Hematopoietic multipotent progenitor cell treated with erythropoietin and hydrocortisone succinate and interleukin-3 and kit ligand, for 8 days (in vitro differentiated cells): Measurements from ENCODE around the gene KLF3.

Source experiments
- DNase-seq: peaks from one replicate; pipeline ENCODE4 v3.0.0-alpha.2; 2015

The KLF3 gene

DNA sequence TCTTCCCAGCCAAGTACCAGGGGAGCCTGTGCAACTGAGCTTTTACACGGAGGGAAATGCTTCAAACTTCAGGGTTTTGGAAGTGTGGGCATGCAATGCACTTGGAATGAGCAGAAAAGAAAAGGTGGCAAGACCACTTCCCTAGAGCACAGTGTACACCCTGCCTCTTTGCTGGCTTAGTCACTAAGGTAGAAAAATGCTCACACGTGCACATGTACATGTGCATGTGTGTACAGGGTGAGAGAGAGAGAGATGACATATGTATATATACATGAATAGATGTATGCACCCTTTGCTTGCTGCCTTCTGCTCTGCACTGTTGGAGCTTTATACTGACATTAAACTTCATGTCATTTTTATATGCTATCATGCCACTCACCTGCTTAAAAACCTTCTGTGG, 7.9 kb upstream of the KLF3 start:
- DNase-seq: no peak

DNA sequence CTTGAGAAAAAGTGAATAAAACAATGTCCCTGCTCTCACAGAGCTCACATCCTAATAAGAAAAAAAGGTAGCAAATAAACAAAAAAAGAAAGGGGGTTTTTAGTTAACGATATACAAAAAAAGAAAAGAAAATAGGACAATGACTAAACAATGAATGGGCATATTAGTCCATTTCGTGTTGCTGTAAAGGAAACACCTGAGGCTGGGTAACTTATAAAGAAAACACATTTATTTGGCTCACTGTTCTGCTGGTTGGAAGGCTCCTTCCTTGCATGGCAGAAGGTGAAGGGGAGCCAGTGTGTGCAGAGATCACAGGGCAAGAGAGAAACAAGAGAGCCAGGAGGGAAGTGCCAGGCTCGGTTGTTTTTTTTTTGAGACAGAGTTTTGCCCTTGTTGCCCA, 4.7 kb upstream of the KLF3 start:
- no peak for DNase-seq

DNA sequence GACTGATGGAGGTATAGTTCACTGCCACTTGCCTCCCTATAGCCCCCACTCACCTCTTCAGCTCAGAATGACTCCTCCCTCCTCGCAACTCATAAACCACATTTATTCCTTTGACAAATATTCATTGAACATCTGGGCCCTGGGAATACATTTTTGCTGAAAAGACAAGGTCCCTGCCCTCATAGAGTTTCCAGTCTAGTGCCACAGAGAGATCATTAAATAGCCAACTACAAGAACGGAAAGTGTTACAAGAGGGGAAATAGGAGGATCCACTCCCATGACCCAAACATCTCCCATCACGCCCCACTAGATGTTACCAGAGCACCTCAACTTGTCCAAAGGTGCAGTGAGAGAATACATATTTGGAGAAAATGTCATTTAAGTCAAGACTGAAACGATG, 3.2 kb upstream of the KLF3 start:
- no peak for DNase-seq

DNA sequence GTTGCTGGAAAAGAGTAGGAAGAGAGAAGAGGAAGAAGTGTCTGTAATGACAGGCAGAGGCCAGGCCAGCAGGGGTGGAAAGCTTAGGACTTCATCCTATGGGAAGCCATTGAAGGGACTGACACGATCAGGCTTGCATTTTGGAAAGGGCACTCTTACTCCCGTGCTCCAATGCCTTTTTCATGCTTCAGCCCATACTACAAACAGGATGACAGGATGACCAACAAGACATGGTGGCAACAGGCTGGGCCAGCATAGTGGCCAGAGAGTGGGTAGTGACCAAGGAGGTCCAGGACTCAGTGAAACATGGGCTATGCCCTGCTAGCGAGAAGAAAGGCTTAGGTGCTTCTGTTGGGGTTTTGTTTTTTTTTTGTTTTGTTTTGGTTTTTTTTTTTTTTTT, 2.6 kb upstream of the KLF3 start:
- DNase-seq: no peak

DNA sequence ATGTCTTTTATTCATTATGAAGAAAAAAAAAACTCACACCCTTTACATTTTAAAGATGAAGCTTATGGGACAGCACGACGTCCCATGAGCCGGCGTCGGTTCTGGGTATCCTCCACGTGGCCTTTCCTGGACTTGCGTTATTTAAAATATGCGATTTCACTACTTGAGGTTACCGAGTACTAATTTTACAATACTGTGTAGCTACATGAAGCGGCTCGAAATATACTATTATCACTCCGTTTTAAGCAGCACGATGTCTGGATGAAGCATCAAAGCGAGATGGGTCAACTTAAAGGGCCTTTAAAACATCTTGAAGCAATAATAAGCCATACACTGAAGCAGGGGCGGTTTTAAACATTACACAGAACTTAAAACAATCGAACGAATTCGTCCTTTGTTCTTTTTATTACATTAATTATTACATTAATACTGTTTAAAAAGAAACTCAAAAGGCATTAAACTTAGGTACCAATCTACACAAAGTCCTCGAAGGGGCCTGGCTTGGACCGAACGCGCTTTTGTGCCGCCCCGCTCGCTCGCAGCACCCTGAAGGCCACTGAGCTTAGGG, 1.4 kb upstream of the KLF3 start:
- no peak for DNase-seq

DNA sequence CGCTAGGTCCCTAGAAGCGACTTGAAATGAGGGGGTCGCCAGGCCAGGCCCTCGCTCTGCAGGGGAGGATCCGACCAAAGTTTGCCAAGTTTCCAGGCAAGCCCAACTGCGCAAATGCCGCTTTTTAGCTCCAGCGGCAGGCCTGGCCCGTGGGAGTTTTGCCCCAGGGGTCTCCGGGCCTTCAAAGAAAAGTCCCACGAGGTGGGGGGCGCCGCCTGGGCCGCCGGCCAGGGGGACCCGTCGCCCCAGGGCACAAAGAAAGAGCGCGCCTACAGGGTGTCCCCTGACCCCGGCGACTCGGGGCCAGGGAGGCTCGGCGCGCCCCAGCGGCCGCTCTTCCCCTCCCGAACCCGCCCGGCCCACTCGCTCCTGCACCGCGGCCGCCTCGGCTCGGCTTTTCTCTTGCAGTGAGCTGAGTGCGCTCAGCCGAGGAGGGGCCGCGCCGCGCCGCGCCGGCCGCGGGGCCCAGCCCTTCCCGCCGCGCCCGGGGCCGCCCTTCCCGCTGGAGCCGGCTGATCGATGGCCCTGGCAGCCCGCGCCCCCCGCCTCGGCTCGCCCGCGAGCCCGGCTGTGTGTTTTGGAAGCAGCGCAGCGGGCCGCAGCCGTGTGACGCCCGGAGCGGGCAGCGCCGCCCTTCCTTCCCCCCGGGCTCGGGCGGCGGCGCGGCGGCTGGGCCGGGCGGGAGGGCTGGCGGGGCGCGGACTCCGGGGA, 754 bp upstream of the KLF3 start:
- peak; percentile 51 for DNase-seq

DNA sequence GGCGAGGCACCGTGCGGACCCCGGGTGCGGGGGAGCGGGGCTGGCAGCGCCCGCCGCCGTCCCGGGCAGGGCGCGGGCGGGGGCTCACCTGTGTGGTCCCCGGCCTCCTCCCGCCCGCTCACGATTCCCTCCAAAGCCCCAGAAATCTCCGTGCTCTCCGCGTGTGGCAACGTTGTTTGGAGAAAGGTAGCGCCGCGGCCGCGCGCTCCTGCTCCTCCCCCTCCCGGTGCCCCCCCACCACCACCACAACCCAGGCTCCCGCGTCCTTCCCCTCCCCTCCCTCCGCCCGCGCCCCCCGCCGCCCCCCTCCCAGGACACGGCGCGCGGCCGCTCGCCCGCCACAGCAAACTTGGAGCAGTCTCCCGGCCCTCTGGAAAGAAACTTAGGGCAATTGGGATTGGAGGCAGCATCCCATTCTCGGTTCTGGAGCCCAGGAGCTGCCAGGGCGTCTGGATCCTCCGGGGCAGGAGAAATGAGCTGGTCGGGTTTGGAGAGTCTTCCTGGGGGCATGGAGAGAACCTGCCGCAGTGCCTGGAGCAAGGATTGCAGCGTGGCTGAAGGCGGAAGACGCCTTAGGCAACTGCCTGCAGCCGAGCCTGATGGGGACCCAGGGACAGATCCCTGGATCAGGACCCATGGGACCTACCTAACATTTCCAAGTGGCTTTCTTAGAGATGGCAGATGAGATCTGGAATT, 855 bp downstream of the KLF3 start:
- DNase-seq: peak; percentile 63

DNA sequence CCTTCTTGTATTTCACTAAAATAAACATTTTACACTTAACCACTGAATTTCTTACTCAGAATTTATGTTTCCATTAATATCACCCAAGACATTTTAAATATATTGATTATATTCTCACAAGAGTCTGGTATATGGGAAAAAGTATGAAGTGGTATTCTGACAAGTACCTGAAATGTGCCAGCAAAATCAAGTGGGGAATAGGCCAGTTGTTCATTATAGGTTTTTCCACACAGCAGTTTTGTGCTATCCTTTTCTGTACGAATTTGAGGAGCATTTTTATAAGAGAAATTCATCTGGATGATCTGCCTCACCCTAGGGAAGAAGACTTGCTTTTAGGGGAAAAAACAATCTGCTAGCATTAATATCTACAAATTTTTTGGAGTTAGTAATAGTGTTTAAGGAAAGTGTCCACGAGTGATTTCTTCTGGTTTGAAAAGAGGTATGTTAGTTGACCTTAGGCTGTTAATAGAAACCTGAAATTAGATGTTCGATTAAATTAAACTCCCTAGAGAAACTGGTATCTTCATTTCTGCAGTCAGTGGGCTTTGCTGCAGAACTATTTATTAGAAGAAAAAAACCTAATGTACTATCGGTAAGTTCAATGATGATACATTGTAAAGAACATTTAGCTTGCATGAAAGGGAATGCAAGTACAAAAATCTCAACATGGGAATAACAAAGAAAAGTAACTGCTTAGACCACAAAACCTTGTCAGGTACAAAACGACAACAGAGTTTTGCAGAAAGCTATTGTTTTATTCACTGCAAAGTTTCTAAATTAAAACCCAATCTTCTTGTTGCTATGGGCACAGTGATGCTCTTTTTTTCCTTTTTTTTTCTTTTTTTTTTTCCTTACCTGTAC, 1.8 kb downstream of the KLF3 start:
- DNase-seq: no peak

DNA sequence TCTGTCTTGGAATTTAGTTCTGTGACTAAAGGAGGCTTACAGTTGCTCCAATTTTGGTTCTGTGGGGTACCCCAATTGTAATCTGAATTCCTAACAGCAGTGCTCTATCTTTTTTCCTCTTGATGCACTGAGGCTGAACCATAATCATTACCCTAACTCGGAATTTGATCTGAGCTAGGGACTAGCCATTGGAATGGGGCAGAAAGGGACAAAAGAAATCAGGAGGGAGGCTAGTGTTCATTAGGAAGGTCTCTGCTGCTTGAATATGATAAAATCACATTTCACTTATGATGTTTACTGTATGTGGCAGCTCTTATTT, 2.7 kb downstream of the KLF3 start:
- DNase-seq: no peak

DNA sequence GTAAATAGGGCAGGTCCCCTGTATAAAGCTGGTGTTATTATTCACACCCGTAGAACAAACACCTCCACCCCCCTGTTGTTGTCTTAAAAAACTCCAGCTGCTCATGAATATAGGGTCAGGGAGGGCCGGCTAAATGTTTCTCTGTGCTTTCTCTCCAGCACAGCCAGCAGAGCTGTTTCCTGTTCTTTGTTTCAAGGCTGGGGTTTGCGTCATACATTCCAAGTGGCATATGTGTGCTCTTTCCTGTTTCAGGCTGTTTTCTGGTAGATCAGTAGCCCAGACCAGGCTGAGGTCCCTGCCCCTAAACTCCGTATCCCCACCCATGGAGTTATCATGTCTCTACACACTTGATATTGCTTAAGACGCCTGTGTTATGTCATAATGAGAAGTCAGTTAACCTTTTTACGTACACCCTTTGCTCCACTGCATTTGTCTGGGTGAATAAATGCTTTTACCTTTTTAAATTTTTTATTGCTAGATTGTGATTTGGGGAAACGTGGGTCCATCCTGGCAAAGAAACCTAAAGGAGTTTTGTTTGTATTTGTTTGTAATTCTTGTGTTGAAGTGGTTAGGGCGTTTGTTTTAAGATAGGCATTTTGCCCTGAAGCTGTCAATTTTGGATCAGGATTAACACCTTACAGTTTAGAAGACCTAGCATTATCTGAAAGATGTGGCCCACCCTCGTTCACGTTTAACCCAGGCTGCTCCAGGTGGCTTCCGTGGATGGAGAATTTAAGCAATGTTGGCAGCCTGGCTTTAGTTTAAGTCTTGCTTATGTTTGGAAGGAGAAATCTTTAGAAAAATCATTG, 3.3 kb downstream of the KLF3 start:
- DNase-seq: peak; percentile 98

DNA sequence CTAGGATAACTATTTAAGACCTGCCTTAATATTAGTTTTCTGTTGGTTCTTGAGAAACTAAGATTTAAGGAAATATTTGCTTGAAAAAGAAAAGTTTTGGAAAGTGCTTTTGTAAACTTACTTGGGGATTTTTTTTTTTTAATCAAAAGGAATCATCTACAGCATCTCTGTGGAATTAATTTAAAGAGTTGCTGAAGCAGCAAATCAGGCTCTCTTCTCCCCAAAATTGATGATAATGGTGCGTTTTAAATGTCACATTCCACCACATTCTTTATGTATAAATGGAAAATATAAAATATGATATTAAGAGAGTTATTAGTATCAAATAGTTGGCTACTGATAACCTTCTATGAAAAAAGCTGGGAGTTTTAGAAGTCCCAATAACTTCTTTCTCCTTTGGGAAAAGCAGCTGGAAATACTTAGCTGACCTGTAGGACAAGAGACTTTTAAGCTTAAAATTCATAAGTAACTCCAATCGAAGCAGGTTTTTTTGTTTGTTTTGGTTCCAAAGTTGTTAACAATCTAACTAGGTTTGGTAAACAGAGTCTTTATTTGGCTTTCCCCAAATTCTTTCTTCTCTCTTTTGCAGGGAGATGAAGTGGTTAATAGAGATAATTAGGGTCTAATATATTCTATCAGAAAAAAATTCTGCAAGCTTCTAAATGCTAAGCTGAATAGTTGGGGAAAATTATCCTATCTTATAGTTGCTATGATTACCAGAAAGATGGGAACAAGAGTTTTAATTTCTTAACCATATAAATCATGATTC, 4.4 kb downstream of the KLF3 start:
- no peak for DNase-seq

DNA sequence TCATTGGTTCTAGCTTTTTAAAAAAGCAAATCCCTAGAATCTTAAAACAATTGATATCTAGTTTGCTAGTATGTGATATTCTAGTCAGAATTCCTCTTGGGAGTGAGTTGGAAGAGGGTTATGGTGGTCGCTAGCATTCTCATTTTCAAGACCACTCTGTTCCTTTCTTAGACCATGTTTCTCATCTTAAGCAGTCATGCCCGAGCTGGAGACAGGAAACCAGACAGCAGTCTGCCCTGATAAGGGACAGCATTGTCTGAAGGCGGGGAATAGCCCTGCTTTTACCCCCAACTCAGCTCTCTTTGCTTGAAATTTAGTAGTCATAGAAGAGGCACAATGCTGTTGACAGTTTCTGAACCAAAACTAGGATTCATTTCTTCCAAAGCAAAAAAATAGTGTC, 5.2 kb downstream of the KLF3 start:
- DNase-seq: peak; percentile 79

DNA sequence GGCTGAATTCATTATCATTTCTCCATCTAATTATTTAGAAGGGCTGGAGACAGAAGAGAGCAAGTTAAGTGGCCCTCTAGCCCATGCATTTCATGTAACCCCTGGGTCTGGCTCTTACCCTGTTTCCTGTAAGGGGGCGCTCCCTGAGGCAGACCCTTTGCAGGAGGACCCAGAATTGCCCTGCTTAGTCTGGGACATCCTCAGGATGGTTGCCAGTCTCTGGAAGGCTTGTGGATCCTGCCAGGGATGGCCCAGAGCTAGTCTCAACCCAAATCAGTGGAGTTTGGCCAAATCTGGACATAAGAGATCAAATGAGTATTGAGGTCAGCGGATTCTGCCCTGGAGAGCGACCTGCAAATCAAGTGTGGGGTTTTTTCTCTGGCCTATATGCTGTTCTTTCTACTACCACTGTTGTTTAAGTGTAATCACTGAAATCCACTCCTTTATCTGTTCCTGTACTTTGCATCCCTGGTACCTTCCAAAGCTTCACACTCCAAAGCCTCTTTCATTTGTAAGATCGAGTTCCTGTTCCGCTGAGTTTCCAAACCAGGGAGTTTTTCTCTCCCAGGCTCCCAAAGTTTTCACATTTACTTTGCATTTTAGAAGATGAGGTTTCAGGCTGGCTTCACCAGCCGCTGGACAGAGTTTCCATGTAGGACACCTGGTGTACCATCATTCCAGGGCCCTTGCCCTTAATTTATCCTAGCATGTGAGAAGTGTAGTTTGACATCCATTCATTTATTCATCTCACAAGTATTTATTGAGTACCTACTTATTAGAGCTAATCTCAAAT, 6.3 kb downstream of the KLF3 start:
- DNase-seq: no peak

DNA sequence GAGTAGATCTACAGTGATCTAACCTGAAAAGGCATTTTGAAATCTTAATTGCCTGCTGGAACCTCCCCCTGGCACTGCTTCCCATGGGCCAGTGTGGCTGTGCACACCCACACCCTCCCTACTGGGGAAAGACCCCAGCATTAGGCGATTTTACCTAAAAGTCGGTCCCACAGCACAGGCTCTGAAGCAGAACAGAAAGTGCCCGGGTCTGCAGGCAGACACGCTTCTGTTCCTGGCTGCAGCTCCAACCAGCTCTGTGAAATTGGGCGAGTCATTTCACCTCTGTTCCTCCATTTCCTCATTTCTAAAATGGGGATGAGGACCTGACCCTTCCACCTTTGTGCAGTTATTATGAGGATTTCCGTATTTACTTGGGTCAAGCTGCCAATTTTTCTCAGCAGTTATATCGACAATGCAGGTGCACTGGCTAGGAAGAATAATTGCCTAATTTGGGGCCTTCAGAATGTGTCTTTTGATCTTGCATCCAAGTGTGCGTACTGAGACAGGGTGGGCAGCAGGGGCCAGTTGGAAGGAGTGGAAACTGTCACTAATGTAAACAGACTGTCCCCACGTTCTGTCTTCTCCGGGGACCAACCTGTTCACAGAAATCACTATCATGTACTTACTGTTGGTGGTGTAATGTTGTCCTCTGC, 7.1 kb downstream of the KLF3 start:
- no peak for DNase-seq

DNA sequence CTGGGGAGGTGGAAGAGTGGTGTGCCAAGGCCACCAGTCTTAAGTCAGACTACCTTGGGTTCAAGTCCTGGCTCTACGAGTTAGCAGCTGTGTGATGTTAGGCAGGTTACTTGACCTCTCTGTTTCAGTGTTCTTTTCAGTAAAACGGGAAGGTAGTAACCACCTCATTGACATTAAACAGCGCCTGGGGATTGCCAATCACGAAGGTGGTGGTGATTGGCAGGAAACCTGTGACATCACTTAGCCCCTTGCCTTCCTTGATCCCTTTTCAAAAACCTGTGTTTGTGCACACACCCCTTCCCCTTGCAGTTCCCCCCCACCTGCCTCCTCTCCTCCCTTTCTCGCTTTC, 7.6 kb downstream of the KLF3 start:
- DNase-seq: no peak

DNA sequence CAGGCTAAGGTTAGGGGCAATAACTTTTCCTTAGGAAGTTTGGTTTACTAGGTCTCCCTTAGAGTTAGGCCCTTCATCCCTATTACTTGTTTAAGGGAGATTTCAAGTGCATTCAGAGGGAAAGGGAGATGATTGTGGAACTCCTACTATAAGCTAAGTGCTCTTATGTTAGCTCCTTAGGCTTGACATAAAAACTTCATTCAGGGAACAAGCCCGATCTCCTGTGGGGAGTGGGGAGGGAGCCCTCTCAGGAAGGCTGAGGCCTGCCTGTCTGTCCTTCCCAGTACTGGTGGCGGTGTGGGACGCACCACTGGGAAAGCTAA, 8.0 kb downstream of the KLF3 start:
- DNase-seq: no peak

DNA sequence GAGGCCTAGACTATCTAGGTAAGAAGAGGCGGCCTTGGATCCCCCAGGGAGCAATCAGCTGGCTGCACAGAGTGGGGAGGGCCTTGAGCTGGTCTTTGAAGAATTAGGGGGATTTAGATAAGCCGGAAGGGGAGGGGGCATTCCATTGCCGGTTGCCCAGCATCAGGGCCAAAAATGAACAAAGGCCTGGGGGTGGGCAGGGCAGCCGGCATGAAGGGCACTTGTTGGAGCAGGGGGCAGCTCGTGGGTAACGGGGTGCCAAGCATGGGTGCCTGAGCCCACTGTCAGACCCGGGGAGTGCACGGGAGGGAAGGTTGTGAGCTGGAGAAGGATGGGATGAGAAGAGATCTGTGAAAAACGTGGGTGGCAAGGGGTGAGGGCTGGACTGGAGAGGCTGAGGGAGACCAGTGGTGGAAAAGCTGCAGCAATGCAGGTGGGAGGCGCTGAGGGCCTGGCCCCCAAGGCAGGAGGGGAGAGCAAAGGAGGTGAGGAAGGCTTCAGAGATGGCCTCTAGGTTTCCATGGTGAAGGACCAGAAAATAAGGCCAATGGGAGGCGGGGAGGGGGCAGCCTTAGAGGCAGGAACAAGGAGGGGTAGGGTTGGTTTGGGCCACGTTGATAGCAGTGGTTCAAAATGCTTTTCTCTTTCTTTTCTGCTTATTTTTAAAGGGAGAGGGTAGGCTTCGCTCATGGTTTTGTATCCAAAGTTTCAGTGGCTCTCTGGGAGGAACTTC, 8.6 kb downstream of the KLF3 start:
- peak; percentile 77 for DNase-seq

DNA sequence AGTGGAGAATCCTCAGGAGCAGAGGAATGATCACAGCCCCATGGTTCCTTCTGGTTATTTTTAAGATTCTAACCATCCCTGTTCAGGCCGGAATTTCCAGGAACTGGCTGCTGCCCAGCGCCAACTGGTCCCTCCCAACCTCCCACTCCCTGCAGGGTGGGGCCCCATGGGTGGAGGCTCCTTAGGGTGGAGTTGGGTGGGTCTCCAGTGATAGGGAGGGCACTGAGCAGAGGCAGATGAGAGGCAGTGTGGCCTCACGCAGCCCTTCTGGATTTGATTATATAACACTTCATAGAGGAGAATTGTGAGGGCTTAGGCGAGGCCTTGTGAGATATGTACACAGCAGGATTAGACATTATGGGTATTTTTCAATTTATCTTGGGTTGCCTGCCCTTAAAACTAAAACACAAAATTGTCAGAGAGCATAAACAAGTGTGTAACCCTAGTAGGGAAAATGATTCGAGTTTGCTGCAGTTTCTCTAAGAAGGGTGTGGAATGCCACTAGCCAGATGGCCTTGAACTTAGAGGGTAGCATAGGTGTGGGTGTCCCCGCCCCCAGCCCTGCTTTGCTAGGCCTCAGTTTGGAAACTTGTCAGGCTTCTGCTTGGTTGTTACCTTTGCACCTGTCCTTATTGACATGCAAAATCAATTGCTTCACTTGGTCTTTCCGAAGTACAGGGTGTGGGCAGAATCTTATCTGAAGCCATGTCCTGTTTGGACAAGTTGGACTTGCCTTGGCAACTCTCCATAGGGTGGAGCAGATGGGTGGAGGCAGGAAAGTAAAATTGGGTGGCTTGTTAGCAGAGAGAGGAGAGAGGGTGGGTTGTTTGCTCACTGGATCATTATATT, 9.4 kb downstream of the KLF3 start:
- peak; percentile 96 for DNase-seq
